NCI-H2227 (cell line): ENCODE results near the gene C19orf53.

Source experiments
- DNase-seq: peaks from one replicate; lab custom pipeline; 2025; ENCODE audit not compliant: unreplicated experiment; lab: John Stamatoyannopoulos, UW

Gene C19orf53

DNA sequence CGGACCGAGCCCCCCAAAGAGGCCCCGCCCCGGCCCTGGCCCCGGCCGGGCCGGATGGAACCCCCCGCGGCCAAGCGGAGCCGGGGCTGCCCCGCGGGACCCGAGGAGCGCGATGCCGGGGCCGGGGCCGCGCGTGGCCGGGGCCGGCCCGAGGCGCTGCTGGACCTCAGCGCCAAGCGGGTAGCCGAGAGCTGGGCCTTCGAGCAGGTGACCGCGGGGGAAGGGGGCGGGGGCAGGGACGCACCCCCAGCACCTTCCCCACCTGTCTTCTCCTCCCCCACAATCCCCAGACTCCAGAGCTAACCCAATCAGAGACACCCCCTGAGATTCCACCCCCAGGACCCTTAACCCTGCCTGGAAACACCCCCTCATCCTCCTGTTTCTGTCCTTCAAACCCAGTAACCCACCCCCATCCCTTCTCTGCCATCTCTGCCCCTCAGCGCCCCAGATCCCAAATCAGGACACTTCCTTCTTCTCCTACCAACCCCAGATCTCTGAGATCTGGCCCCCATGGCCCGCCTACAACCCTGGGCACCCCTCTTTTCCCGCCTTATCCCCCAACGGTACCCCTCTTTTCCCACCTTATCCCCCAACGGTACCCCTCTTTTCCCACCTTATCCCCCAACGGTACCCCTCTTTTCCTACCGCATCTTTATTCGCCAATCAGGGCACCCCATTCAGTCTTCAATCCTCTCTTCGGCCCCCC lies 21.5 kb downstream of the C19orf53 start:
- DNase-seq, result no peak

DNA sequence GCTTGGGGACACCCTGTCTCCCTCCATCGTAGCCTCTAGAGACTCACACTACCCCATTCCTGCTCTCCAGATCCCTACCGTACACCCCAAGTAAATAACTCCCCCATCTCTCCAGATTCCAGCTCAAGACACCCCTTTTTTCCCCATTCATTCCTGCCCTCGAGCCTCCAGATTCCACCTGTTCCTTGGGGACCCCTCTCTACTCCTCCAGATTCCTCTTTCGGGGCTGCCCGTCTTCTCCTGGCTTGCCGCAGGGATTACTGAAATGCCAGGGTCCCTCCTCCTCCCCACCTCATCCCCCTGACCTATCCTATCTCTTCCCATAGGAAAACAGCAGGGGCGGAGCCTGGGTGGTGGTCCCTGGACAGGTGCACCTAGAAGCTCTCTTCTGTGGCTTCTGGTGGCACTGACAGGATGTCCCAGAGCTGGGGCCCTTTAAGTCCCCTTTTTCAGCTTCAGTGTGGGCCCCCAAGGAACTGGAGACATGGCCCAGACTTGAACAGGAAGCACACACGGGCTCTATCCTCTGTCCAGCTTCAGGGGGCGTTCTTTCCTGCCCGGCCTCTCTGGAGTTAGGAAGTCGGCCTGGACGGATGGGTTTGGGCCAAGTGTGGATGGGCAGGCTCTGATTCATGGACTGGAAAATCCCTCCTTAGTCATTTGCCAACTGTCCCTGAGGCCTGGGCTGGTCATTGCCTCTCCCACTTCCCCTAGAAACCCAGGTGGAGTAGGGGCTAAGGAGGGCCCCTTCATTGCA lies 22.2 kb downstream of the C19orf53 start:
- DNase-seq, result no peak

DNA sequence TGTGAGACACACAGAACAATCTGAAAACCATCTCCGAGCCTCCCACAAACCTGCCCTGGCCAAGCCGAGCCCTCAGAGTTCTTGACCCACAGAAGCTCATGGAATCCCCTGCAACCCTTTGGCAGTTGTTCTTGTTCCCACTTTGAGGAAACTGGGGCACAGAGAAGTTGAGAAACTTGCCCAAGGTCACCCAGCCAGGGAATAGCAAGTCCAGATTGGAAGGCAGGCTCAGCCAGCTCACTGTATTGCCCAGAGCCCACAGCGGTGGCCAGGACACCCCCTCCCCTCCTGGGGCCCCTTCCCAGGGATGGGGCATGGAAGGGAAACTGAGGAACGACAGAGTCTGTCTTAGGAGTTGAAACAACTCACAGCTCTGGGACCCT lies 22.8 kb downstream of the C19orf53 start:
- DNase-seq, result no peak

DNA sequence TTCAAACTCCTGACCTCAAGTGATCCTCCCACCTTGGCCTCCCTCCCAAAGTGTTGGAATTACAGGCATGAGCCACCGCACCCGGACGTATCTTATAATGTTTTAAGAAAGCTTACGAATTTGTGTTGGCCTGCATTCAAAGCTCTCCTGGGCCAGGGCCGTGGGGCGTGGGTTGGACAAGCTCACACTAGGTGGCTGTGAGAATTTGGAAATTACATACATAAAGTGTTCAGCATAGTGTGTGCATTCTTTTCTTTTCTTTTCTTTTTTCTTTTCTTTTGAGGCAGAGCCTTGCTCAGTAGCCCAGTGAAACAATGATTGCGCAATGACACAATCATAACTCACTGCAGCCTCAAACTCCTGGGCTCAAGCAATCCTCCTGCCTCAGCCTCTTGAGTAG lies 23.6 kb downstream of the C19orf53 start:
- no peak for DNase-seq

DNA sequence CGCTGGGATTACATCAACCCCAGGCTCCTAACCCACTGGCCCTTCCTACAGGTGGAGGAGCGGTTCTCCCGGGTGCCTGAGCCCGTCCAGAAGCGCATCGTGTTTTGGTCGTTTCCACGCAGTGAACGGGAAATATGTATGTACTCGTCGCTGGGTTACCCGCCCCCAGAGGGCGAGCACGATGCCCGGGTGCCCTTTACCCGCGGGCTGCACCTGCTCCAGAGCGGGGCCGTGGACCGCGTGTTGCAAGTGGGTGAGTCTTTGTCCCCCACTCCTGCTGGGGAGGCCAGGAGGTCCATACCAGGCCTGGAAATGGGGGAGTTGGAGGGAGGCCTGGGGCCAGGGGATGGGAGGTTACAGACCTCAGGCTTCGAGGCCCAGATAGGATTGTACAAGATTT lies 25.4 kb downstream of the C19orf53 start:
- DNase-seq, result no peak

DNA sequence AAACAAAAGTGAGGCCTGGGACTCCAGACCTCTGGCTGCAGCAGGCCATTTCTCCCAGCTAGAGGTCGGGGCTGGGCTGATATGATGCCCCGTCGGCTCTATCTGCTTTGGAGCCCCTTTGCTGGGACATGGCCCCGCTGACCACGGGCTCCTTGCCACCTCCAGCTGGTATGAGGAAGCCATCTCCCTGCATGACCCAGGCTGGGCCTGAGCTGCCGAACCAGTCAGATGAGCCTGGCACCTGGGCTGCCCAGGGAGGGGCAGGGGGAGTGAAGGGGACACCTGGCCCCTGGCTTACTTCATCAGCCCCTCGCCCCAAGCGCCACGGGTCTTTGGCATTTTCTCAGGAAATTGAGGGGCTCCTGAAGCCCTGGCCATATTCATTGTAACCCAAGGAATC lies 28.8 kb downstream of the C19orf53 start:
- no peak for DNase-seq

DNA sequence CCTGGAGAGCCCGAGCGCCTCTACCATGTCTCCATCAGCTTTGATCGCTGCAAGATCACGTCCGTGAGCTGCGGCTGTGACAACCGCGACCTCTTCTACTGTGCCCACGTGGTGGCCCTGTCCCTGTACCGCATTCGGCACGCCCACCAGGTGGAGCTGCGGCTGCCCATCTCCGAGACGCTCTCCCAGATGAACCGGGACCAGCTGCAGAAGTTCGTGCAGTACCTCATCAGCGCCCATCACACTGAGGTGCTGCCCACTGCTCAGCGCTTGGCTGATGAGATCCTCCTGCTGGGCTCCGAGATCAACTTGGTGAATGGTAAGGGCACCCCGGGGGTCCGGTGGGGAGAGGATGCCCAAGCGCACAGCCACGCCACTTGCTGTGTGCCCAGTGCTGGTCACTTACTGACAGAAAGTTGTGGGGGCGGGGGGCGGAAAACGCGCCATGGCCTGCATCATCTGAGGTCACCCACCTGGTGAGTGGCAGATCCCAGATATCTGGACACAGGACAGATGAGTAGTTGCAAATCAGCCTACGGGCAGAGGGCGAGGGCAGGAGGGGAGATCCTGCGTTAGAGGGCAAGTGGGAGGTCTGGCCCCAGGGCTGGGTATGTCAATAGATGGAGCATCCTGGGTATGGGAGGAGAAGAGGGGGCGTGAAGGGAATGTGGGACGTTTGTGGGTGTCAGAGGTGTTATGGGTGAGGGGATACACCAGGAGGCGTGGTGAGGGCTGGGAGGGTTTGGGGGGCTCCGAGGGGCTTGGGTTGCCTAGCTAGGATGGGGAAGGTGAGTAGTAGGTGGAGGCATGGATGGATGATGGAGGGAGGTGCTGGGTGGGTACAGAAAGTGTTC lies 30.8 kb downstream of the C19orf53 start:
- DNase-seq, result no peak

DNA sequence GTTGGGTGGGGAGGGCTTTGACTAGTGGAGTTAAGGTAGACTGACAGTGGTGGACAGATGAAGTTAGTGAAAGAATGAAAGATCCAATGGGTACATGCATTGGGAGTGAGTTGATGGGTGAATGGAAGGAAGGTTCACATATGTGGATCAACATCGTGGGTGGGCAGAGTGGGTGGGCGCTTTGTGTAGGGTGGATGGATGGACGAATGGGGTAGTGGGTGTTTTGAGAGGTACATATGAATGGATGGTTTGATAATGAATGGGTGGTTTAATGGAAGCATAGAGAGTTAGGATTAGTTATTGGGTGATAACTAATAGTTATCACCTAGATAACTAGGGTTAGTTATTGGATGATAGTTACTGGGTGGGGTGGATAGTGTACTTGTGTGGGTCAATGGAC lies 32.5 kb downstream of the C19orf53 start:
- no peak for DNase-seq

DNA sequence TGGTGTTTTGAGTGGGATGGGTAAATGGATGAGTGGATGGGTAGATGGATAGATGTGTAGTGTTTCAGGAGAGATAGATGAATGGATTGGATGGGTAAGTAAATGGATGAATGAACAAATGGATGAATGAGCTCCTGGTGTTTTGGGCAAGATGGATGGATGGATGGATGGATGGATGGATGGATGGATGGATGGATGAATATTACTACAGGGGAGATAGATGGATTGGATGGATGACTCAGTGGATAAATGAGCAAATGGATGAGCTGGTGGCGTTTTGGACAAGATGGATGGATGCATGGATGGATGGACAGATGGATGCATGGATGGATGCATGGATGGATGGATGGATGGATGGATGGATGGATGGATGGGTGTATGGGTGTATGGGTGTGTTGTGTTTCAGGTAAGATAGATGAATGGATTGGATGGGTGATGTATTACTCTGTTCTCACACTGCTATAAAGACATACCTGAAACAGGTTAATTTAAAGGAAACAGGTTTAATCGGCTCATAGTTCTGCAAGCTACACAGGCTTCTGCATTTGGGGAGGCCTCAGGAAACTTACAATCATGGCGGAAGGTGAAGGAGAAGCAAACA lies 33.3 kb downstream of the C19orf53 start:
- DNase-seq, result no peak

DNA sequence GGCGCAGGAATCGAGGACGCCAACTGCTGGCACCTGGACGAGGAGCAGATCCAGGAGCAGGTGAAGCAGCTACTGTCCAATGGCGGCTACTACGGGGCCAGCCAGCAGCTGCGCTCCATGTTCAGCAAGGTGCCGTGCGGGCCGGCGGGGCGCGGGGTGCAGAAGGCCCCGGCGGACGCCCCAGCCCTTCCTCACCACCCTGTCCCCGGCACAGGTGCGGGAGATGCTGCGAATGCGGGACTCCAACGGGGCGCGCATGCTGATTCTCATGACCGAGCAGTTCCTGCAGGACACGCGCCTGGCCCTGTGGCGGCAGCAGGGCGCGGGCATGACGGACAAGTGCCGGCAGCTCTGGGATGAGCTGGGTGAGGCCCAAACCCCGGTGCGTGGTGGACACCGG lies 34.6 kb downstream of the C19orf53 start:
- DNase-seq, result no peak

DNA sequence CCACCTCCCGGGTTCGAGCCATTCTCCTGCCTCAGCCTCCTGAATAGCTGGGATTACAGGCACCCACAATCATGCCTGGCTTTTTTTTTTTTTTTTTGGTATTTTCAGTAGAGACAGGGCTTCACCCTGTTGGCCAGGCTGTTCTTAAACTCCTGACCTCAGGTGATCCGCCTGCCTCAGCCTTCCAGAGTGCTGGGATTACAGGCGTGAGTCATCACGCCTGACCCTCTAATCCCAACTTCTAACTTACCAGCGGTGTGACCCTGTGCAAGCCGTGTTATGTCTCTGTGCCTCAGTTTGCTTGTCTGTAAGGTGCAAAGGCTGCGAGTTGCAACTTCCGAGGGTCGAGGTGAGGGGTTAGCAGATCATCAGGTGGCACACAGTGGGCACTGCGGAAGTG lies 38.3 kb downstream of the C19orf53 start:
- no peak for DNase-seq

DNA sequence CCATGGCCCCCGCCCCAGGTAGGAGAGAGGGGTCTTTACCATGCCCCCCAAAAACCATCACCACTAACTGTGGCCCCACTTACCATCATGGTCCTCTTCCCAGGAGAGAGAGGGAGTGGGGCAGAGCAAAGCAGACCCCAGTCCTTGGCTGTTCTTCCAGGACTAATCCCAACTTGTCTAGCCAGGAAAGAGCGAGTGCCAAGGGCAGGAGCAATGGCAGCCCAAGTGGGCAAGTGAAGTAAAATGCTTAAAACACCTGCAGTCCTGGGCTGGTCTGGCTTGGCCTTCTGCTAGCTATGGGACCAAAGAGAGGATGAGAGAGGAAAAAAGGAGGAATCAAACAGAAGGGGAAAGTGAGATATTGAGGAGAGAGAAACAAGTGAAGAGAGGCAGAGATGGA lies 38.9 kb downstream of the C19orf53 start:
- no peak for DNase-seq

DNA sequence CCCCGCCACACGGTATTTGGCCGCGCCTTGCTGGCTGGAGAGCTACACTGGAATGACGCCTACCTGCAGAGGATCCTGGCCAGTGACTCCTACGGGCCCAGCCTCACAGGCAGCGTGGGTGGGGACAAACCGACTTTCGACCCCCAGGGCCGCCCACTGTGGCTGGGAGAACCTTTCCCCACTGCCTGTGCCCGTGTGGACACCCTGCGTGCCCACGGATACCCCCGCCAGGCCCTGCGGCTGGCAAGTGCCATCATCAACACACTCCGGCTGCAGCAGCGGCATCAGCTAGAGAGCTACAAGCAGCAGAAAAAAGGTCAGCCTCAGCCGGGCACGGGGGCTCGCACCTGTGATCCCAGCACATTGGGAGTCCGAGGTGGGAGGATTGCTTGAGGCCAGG lies 40.3 kb downstream of the C19orf53 start:
- no peak for DNase-seq

DNA sequence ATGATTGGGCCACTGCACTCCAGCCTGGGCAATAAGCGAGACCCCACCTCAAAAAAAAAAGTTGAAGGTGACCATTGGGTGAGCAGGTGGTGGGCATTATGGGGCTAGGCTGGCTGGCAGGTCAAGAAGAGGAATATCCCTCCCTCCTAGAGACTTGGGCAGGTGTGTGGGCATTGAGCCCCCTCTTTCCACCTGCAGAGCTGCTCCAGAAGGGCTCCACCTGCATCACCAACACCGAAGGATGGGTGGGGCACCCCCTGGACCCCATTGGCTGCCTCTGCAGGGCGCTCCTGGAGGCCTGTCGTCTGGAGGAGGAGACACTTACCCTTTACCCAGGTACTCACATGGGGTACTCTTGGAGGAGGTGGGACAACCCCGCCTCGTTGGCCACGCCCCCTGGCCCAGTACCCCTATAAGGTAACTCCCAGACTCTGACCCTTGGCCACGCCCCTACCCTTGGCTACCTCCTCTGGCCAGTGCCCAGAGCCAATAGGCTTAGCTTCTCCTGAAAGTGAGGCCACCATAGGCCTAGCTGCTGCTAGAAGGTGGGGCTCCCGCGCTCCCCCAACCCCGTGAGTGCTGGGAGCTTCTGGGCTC lies 42.9 kb downstream of the C19orf53 start:
- DNase-seq, result peak; percentile 71

DNA sequence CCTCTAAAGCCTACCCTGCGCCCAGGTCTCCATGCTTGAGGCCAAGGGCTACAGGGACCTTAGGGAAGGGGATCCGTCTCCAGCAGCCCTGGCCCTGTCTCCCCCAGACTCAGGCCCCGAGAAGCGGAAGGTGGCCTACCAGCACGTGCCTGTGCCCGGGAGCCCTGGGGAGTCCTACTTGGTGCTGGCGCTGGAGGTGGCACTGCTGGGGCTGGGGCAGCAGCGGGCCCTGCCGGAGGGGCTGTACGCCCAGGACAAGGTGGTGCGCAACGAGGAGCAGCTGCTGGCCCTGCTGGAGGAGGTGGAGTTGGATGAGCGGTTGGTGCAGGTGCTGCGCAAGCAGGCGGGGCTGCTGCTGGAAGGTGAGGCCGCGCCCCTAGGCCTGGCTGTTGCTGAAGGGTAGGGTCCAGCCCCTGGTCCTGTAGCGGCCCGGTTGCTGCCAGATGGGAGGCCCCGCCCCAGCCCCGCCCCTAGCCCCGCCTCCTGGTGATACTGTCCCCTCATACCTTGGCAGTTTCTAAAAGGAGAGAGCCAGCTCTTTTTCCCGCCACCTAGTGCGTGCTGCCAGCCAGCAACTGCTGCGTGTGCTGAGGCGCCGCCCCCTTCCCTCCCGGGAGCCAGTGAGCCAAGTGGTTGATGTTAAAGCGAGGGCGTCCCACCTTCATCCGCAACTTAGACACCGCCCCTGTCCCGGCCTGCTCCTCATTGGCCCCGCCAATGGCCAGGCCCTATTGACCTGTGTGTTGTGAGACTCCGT lies 43.5 kb downstream of the C19orf53 start:
- peak; percentile 82 for DNase-seq

DNA sequence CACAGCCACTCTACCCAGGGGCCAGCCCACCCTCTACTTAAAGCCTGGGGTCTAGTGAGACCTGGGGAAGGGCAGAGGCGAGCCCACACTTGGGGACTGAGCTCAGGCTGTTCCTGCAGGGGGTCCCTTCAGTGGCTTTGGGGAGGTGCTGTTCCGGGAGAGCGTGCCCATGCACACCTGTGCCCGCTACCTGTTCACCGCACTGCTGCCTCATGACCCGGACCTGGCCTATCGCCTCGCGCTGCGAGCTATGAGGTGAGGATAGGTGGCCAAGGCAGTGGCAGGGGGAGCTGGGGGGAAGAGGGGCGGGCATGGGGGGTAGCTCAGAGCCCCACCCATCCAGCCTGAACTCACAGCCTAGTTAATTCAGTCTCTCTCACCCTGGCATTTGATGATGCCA lies 45.0 kb downstream of the C19orf53 start:
- DNase-seq, result no peak

DNA sequence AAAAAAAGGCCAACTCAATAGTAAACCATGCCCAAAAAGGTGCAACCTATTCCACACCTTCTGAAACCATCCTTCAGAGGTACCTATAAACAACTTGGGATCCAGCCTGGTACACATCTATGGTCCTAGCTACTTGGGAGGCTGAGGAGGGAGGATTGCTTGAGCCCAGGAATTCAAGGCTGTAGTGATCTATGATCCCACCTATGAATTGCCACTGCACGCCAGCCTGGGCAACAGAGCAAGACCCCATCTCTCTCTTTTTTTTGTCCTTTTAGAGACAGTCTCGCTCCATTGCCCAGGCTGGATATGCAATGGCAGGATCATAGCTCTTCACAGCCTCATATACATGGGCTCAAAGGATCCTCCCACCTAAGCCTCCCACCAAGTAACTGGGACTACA lies 47.0 kb downstream of the C19orf53 start:
- no peak for DNase-seq

DNA sequence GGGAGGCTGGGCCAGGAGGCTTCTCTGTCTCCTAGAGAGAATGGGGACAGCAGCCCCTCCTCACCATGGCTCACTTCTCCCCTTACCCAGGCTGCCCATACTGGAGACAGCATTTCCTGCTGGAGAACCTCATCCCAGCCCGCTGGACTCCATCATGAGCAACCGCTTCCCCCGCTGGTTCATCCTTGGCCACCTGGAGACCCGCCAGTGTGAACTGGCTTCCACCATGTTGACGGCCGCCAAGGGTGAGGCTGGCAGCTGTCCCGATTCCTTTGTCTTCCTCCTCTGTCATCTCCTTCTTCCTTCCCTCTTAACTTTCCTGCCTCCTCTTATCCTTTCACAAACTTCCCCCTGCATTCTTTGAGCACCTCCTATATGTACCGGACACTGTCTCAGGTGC lies 49.0 kb downstream of the C19orf53 start:
- no peak for DNase-seq

DNA sequence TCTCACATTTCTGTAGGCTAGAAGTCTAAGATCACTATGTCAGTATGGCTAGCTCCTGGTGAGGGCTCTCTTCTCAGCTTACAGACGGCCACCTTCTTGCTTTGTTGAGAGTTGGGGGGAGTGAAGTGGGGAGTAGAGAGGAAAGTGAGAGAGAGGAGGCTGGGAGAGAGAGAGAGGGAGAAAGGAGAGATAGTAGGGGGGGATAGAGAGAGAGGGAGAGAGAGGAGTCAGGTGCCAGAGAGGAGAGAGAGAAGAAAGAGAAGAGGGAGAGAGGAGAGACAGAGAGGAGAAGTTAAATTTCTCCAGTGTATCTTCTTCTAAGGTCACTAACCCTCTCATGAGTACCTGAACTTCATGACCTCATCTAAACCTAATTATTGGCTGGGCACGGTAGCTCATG lies 49.6 kb downstream of the C19orf53 start:
- no peak for DNase-seq

DNA sequence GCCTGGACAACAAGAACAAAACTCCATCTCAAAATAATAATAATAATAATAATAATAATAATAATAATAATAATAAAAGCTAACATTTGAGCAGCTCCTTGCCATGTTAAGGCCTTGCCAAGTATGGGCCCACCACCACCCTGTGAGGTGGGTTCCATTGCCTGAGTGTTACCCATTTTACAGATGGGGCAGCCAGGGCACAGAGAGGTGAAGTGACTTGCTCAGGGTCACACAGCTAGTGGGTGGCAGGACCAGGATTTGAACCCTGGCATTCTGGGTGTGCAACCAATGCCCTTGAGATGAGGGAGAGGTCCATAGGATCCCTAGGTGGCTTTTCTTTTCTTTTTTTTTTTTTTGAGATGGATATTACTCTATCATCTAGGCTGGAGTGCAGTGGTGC lies 50.4 kb downstream of the C19orf53 start:
- DNase-seq, result no peak
